ENCODE data around the gene GPR52.

DNA sequence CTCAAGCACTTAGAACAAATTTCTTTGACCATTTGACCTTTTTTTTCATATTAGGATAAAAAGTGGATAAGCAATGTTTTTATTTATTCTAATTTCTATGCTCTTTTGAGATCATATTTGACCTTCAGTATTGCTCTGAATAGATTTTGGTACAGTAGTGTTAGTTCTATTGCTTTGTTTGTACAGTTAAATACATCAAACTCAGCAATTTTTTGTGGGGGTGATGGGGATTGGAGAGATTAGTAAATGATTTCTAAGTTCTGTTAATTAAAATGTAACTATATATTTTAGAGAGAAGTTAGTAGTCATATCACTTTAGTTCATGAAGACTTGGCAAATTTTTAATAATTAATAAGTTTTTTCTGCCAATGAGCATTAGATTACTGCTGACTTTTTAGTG, 2.4 kb upstream of the GPR52 start:
- TF ChIP-seq, protein P1, sequence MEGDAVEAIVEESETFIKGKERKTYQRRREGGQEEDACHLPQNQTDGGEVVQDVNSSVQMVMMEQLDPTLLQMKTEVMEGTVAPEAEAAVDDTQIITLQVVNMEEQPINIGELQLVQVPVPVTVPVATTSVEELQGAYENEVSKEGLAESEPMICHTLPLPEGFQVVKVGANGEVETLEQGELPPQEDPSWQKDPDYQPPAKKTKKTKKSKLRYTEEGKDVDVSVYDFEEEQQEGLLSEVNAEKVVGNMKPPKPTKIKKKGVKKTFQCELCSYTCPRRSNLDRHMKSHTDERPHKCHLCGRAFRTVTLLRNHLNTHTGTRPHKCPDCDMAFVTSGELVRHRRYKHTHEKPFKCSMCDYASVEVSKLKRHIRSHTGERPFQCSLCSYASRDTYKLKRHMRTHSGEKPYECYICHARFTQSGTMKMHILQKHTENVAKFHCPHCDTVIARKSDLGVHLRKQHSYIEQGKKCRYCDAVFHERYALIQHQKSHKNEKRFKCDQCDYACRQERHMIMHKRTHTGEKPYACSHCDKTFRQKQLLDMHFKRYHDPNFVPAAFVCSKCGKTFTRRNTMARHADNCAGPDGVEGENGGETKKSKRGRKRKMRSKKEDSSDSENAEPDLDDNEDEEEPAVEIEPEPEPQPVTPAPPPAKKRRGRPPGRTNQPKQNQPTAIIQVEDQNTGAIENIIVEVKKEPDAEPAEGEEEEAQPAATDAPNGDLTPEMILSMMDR (IDR thresholded peaks at IDR 0.05; ENCODE audit: low read depth, low read length, poor library complexity, severe bottlenecking) = no peak
- TF ChIP-seq EZH2phosphoT487 (IDR thresholded peaks at IDR 0.05; ENCODE audit: borderline replicate concordance, low read length) = no peak

All from DOHH2 (cell line).